Right cardiac atrium (tissue), 5 donors: ENCODE results near the gene TEX261. TPM values are rescaled to one million over a fixed set of nuclear protein-coding genes. Genes with fewer than 3 reads are reported as not detected.
A peak's percentile ranks its signal among the peaks of the same experiment; 100 is the strongest.

Source experiments
- ATAC-seq, 2 donors: fragments of 200-7000 bp; cut with Tn5 transposase; one replicate each; pipeline versions ENCODE4 v1.8.0 to v1.9.1; 2020; ENCODE audit warnings: moderate library complexity in 2 of 2, mild to moderate bottlenecking in 1 of 2
- DNase-seq, 3 donors: peaks; one replicate each; pipeline ENCODE4 v3.0.0-alpha.2; 2020
- H3K27ac ChIP-seq: one replicate; pipeline ENCODE4 v1.5.1; 2013; ENCODE audit warnings: mild to moderate bottlenecking, low read length, control low read depth, moderate library complexity
- H3K27me3 ChIP-seq: one replicate; pipeline ENCODE4 v1.6.1; 2013; ENCODE audit not compliant: control insufficient read depth, insufficient read depth
- H3K4me1 ChIP-seq: one replicate; pipeline ENCODE4 v1.6.1; 2013; ENCODE audit warnings: low read length; ENCODE audit not compliant: control insufficient read depth, insufficient read depth
- H3K4me3 ChIP-seq: one replicate; pipeline ENCODE4 v1.5.1; 2013; ENCODE audit warnings: low read length, control low read depth
- H3K9me3 ChIP-seq: one replicate; pipeline ENCODE4 v1.6.1; 2013; ENCODE audit warnings: low read length; ENCODE audit not compliant: control insufficient read depth
- WGBS: extraction: QIAGEN DNeasy Blood & Tissue Kit; methylation state at CpG from one replicate; pipeline ENCODE4 v1.1.7; 2013; 5-methylcytosine and 5-hydroxymethylcytosine counted together
- intact Hi-C, 4 donors: fragments of 100-400 bp; cut with DNase I; formaldehyde crosslinking; loops; one replicate each; pipeline versions ENCODE4 v1.11.0 to v1.14.0; 2022 to 2023
- polyA plus RNA-seq: library from polyadenylated mRNA; stranded (reverse); fragments of 200-250 nt; gene quantifications from one replicate; pipeline ENCODE4 v1.2.3, GENCODE V29; 2013
- total RNA-seq, 4 donors: library from RNA; stranded (reverse); fragmentation: NEBNext Ultra II Directional; extraction: Animal tissue kit (Norgen Biotek cat#: 25700); gene quantifications; one replicate each; pipeline ENCODE4 v1.2.1, GENCODE V29; 2021
- donor health status: healthy with polysubstance abuse.
- donor health status: DM: no; HTN: yes; CAD: no.
- donor health status: DM: no; HTN: no; CAD: no.
- donor health status: DM: no; HTN: yes; CAD: no; lungs with severe emphysema.
- donor health status: DM: yes; HTN: yes; CAD: no.

Gene TEX261
- total and polyA plus RNA-seq, 5 donors: 37.7 to 59.4 (median 43.6) TPM

DNA sequence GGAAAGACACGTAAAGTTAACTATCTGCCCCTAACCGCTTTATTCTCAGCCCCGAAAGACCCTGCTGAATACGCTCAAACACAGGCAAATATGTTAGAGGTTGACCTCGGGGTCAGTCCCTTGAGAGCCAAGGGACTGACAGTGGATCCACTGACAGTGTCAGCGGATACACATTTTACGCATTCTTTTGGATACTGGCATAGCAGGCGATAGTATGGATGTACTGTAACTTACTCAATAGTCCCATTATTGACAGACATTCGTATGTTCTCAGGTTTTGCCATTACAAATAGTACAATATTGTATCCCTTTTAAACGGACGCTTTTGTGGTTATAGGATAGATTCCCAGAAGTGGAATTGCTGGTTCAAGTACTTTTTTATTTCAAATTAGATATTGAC is 45.6 kb downstream of the TEX261 start:
- intact Hi-C loops: loop anchor here (2.0 to 10.0 kb wide), 4 partner anchors 78 to 157 kb away; partner anchors contain the start of gene FIGLA (in 2 of the 4)
- no peak for DNase-seq
- WGBS: 69% methylated on average over 11 of the region's 11 CpGs

DNA sequence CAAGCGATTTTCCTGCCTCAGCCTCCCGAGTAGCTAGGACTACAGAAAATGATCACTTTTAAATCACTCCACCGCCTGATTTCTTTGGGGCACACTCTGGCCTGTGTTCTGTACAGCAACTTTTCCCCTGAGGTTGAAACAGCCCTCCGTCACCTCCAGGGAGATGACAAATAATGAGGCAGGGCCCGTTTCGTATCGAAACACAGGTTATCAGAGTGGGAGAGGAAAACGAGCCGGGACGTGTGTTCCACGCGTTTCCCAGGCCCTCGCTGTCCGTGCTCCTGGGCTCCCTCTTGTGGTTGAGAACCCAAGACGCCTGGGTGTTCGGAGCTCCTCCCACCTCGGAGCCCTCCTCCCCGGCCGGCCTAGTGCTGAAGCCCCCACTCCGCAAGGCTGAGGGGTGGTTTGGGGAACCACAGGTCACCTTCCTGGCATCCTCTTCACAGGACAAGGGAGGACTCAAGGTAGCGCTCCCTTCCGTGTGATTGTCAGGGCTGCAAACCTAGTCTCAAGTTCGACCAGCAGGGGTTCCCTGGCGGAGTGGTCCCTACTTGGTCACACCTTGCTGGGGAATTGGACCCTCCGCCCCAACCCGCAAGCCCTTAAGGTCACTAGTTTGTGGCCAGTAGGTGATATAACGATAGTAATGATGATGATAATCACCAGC is 46.2 kb downstream of the TEX261 start:
- peak; percentile 80 to 93 (median 90) for DNase-seq
- no peaks in the 10 kb centered on the region for H3K4me1 ChIP-seq
- H3K27me3 ChIP-seq: no peaks in the 10 kb centered on the region
- 10% methylated on average over 27 of the region's 27 CpGs for WGBS
- intact Hi-C loops: loop anchor here (2.0 to 10.0 kb wide), 4 partner anchors 78 to 156 kb away; partner anchors contain the start of gene FIGLA (in 2 of the 4)
- no peak overlapping the region for H3K27ac ChIP-seq
- peak overlapping the region; percentile 24 for H3K4me3 ChIP-seq
- peak; percentile 96 for ATAC-seq
- H3K9me3 ChIP-seq: no peaks in the 10 kb centered on the region

More for the DNA sequence above, 45.6 kb downstream of the TEX261 start:
- no peaks in the 10 kb centered on the region for H3K27me3 ChIP-seq
- no peak for ATAC-seq
- H3K4me3 ChIP-seq: no peak overlapping the region
- H3K27ac ChIP-seq: no peak overlapping the region
- no peaks in the 10 kb centered on the region for H3K4me1 ChIP-seq
- no peaks in the 10 kb centered on the region for H3K9me3 ChIP-seq

DNA sequence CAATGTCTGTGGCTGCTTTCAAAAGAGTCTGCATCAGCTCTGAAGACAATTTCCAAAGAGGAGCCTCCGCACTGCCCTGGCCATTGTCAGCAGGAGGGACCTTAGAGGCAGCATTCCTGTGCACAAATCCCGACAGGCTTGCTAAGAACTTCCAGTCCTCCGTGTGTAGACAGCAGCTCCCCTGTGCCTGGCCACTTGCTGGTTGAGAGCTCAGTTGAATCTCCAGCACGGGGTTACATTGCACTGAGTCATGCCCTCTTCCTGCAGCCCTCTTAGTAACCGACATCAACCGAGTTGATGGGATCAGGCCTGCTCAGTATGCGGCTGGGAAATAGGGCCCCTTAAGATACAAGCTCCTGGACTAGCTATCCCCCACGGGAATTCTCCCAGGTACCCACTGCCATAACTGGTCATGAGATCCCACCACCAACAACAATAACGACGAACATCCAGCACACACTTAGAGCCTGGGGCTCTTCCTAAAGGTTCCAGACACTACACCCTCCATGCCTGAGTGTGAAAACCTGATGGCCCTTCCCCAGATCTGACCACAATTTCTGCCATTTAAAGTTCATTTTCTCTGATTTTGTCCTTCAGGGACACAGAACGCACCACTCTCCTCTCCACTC is 47.0 kb downstream of the TEX261 start:
- intact Hi-C loops: loop anchor here (2.0 to 10.0 kb wide), 4 partner anchors 77 to 155 kb away; partner anchors contain the start of gene FIGLA (in 2 of the 4)
- Histone ChIP-seq H3K27ac (no peak overlapping the region), H3K4me3 (no peak overlapping the region), H3K9me3 (no peaks in the 10 kb centered on the region), H3K4me1 (no peaks in the 10 kb centered on the region), H3K27me3 (no peaks in the 10 kb centered on the region)
- no peak for DNase-seq
- 59% methylated on average over 11 of the region's 11 CpGs for WGBS
- ATAC-seq: peak in 1 of 2 donors; percentile 22

DNA sequence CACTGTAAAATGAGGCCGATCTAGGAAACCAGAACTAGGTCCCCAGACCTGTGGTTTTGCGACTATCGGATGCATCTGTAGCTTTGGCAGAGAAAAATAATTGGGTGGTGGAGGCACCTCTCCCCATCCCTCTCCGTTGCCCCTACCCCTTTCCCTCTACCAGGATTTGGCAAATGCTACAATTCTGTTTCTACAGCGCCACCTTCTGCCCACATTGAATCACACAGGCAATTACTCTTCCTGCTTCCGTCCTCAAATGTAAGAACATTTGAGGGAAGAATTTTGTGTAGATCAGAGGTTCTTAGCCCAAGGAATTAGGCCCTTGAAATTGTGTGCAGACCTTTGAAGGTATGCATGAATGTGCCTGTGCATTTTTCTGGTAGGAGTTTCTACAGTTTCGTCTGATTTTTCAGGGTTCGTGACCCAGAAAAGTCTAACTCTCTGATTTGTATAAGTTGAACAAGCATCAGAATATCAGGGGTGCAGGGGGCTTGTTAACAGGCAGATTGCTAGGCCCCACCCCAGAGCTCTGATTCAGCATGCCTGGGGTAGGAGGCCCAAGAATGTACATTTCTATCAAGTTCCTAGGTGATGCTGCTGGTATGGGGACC is 47.7 kb downstream of the TEX261 start:
- peak in 1 of 3 donors; percentile 23 for DNase-seq

DNA sequence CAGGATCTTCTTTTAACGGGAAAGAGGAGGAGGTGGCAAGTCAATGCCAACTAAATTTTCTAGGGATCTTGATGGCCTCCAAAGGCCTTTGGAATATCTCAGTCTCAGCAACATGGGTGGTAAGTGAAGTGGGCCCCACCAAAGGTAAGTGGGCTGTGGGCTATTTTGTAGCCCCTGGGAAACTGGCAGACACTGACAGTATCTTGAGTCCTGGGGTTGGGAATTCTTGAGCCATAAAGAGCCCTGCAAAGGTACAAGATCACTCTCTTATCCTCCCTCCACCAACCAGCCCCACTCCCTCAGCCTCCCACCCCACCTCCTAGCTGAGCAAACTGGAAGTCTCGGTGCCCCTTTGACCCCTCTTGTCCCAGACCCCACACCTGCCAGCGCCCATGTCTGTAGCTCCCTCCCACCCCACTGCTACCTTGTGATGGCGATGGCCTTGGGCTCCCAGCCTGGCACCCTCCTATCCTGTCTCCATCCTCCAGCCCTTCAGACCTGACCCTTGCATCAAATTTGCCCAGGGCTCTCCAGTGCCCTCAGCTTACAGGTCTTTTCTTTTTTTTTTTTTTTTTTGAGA is 50.5 kb downstream of the TEX261 start:
- intact Hi-C loops: loop anchor here in 1 of 4 donors (10.0 kb wide), 1 partner anchor 79 kb away; no protein-coding TSS in a partner anchor
- DNase-seq: no peak
- ATAC-seq: no peak
- 83% methylated on average over 4 of the region's 4 CpGs for WGBS
- H3K4me3 ChIP-seq: no peak overlapping the region
- H3K27ac ChIP-seq: no peak overlapping the region
- H3K9me3 ChIP-seq: no peaks in the 10 kb centered on the region
- H3K27me3 ChIP-seq: no peaks in the 10 kb centered on the region
- H3K4me1 ChIP-seq: no peaks in the 10 kb centered on the region

More for the DNA sequence above, 47.7 kb downstream of the TEX261 start:
- H3K9me3 ChIP-seq: no peaks in the 10 kb centered on the region
- 20% methylated on average over 8 of the region's 8 CpGs for WGBS
- no peak overlapping the region for H3K4me3 ChIP-seq
- intact Hi-C loops: loop anchor here in 2 of 4 donors (5.0 to 10.0 kb wide), 3 partner anchors 82 to 155 kb away; partner anchors contain the start of gene FIGLA (in 2 of the 2)
- no peaks in the 10 kb centered on the region for H3K4me1 ChIP-seq
- no peak overlapping the region for H3K27ac ChIP-seq
- no peaks in the 10 kb centered on the region for H3K27me3 ChIP-seq
- ATAC-seq: peak in 1 of 2 donors; percentile 25

DNA sequence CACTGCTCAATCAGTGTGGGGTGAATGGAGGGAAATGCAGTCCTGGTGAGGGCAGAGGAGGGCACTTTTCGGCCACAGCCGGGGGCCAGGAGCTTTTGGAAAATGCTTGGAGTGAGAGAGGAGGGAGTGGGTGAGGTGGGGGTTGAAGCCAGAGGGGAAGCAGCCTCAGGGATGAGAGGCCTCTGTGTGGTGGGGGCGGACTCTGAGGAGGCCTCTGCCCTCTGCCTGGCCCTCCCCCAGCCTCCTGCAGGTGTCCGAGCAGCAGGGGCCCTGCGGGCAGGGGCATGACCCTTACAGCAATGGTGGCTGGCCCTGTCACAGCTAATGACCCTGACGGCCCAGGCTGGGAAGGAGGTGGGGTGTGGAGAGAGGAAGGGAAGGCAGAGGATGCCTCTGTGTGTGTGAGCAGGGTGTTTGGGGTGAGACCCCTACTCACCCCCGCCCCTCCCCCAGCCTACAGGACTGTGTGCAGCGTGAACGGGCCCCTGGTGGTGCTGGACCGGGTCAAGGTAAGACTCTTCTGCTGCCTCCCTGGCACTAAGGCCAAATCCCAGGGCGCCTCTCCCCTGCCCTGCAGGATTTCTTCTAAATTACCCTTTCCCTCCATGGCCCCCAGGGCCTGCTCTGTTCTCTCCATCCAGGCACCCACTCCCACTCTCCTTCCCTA is 51.3 kb downstream of the TEX261 start:
- DNase-seq: no peak
- intact Hi-C loops: loop anchor here in 1 of 4 donors (10.0 kb wide), 1 partner anchor 79 kb away; no protein-coding TSS in a partner anchor
- ATAC-seq: no peak
- no peaks in the 10 kb centered on the region for H3K4me1 ChIP-seq
- H3K27ac ChIP-seq: no peak overlapping the region
- H3K4me3 ChIP-seq: no peak overlapping the region
- 83% methylated on average over 11 of the region's 11 CpGs for WGBS
- H3K27me3 ChIP-seq: no peaks in the 10 kb centered on the region
- no peaks in the 10 kb centered on the region for H3K9me3 ChIP-seq

DNA sequence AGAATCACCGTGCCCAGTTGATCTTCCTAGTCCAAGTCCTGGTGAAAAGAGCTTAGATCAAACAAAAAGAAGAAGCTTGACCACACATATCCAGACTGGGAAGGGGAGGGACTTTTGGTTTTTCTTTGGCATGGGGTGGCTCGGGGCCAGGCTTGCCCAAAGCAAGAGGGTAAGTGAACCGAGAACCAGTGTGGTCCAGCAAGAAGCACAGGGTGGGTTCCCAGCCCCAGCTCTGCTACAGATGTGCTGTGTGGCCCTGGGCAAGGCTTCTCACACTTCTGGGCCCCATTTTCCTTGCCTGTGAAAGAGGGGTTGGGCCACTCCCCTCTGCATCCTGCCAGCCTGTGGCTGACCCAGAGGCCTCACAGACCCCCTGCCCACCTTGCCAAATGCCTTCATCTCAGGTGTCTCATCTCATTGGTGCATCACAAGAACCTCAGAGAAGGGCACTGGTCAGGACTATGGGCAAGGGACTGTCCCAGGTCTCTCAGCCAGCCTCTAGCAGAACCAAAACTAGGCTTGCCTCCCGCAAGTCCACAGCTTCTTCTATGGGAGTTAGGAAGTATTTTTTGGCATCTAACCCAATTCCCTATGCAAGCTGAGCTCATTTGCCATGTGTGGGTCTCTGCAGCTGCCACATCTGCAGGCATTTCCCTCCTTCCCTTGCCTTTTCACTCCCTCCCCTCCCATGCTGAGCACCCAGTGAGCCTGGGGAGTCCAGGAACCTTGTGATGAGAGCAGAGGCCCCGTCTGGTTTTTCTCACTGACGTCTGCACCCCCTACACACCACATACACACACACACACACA is 52.1 kb downstream of the TEX261 start:
- Histone ChIP-seq H3K27me3 (no peaks in the 10 kb centered on the region), H3K9me3 (no peaks in the 10 kb centered on the region), H3K4me3 (no peak overlapping the region), H3K4me1 (no peaks in the 10 kb centered on the region), H3K27ac (no peak overlapping the region)
- intact Hi-C loops: loop anchor here in 1 of 4 donors (10.0 kb wide), 1 partner anchor 78 kb away; no protein-coding TSS in a partner anchor
- DNase-seq: no peak
- 56% methylated on average over 6 of the region's 6 CpGs for WGBS
- ATAC-seq: no peak

DNA sequence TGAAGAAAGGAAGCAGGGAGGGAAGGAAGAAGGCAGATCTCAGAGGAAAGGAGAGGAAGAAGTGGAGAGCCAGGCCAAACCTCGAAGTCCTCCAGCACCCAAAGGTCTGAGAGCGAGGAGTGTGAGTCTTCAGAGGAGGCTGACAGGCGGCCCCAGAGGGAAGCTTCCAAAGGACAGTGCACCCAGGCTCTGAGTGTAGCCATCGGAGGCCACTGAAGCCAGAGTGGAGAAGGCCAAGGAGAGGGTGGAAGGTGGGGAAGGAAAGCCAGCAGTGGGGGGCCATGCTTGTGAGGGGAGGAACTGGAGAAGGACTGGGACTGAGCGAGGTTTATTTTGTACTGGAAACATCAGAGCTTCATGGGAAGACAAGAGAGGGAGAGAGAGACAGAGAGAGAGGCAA is 53.0 kb downstream of the TEX261 start:
- intact Hi-C loops: loop anchor here in 1 of 4 donors (10.0 kb wide), 1 partner anchor 77 kb away; no protein-coding TSS in a partner anchor

DNA sequence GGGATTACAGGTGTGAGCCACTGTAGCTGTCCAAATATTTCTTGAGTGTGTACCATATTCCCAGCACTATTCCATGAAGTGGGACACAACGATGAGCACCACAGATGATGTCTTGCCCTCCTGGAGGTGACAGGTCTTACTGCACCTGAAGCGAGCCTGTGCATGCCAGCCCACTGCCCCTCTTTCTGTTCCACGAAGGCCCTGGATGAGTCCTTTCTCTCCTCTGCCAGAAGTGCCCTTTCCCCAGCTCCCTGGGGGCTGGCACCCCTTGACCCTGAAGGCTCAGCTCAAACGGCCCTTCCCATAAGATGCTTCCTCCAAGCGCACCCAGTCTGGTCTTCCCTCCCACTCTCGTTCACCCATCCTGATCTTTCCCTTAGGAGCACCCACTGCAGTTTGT is 53.5 kb downstream of the TEX261 start:
- no peak overlapping the region for H3K27ac ChIP-seq
- no peaks in the 10 kb centered on the region for H3K9me3 ChIP-seq
- ATAC-seq (no peak), DNase-seq (no peak)
- intact Hi-C loops: loop anchor here in 1 of 4 donors (10.0 kb wide), 1 partner anchor 76 kb away; no protein-coding TSS in a partner anchor
- H3K4me1 ChIP-seq: no peaks in the 10 kb centered on the region
- H3K4me3 ChIP-seq: no peak overlapping the region
- no peaks in the 10 kb centered on the region for H3K27me3 ChIP-seq
- 80% methylated on average over 6 of the region's 6 CpGs for WGBS

More for the DNA sequence above, 53.0 kb downstream of the TEX261 start:
- H3K4me1 ChIP-seq: no peaks in the 10 kb centered on the region
- ATAC-seq (no peak), DNase-seq (no peak)
- H3K27me3 ChIP-seq: no peaks in the 10 kb centered on the region
- WGBS: 80% methylated on average over 5 of the region's 5 CpGs
- no peak overlapping the region for H3K27ac ChIP-seq
- no peaks in the 10 kb centered on the region for H3K9me3 ChIP-seq
- H3K4me3 ChIP-seq: no peak overlapping the region
